ENCODE measurements around the gene UBE2U.

GRCh38 chr1:64304823-64305222 lies 101.4 kb downstream of the UBE2U start:
- TF ChIP-seq POLR2A (IDR thresholded peaks at IDR 0.05) = no peak
- TF ChIP-seq, protein P1, sequence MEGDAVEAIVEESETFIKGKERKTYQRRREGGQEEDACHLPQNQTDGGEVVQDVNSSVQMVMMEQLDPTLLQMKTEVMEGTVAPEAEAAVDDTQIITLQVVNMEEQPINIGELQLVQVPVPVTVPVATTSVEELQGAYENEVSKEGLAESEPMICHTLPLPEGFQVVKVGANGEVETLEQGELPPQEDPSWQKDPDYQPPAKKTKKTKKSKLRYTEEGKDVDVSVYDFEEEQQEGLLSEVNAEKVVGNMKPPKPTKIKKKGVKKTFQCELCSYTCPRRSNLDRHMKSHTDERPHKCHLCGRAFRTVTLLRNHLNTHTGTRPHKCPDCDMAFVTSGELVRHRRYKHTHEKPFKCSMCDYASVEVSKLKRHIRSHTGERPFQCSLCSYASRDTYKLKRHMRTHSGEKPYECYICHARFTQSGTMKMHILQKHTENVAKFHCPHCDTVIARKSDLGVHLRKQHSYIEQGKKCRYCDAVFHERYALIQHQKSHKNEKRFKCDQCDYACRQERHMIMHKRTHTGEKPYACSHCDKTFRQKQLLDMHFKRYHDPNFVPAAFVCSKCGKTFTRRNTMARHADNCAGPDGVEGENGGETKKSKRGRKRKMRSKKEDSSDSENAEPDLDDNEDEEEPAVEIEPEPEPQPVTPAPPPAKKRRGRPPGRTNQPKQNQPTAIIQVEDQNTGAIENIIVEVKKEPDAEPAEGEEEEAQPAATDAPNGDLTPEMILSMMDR (IDR thresholded peaks at IDR 0.05) = no peak
- TF ChIP-seq EP300 (IDR thresholded peaks at IDR 0.05) = no peak

All from ovary (tissue), 3 donors.